OCI-LY3 (cell line): ENCODE data around the gene IGFL3.

Source experiments
- EZH2phosphoT487 ChIP-seq: fragments of 200-600 bp; shearing (Covaris generic); IDR thresholded peaks from 2 replicates; pipeline ENCODE4 v1.6.1; 2018; ENCODE audit warnings: antibody characterized with exemption, mixed run types, low read depth
- TF ChIP-seq, protein P1 (sequence below): fragments of 200-600, 300-600 bp; sonication (generic); IDR thresholded peaks from 2 replicates; pipeline ENCODE4 v1.5.1; 2014; ENCODE audit warnings: antibody characterized with exemption, low read length, low read depth

DNA sequence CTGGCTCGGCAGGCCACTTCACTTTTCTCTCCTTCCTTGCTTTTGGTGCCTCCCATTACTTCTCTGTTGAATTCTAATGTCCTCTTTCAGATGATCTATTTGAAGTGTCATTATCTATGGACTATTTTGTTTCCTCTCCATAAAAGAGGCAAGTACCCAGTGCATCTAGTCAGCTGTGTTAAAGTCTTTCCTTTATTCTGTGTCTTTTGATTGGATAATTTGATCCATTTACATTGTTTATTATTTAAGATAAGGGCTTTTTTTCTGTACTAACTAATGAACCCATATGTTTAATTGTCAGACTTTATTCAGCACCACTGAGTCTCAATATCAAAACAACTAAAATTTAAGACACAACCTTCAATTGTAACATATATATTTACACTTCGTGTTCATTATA lies 36.4 kb downstream of the IGFL3 start:
- TF ChIP-seq, protein P1, sequence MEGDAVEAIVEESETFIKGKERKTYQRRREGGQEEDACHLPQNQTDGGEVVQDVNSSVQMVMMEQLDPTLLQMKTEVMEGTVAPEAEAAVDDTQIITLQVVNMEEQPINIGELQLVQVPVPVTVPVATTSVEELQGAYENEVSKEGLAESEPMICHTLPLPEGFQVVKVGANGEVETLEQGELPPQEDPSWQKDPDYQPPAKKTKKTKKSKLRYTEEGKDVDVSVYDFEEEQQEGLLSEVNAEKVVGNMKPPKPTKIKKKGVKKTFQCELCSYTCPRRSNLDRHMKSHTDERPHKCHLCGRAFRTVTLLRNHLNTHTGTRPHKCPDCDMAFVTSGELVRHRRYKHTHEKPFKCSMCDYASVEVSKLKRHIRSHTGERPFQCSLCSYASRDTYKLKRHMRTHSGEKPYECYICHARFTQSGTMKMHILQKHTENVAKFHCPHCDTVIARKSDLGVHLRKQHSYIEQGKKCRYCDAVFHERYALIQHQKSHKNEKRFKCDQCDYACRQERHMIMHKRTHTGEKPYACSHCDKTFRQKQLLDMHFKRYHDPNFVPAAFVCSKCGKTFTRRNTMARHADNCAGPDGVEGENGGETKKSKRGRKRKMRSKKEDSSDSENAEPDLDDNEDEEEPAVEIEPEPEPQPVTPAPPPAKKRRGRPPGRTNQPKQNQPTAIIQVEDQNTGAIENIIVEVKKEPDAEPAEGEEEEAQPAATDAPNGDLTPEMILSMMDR, result no peak
- no peak for TF ChIP-seq EZH2phosphoT487
